ENCODE measurements around the gene RSPO3.
"Not testable (repeated sequence)": the region's sequence is repeated elsewhere in the genome, so short reads cannot be mapped to it uniquely, and the experiment has no call there.

Gene RSPO3

DNA sequence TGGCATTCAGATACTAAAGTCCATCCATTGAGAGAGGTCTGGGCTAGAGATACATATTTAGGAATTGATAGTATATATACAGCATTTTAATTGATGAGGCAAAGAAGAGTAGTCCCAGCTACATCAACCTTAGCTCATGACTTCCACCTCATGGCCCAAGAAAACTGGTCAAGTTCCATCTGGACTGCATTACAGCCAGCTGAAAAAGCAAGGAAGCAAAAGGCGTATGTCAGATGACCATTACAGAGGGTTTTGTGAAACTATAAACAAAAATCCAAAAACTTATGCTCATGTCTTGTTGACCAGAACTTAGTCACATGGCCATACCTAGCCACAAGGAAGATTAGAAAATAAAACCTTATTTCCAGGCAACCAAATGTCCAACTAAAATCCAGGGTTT is 101.4 kb downstream of the RSPO3 start:
- TF ChIP-seq, protein P1, sequence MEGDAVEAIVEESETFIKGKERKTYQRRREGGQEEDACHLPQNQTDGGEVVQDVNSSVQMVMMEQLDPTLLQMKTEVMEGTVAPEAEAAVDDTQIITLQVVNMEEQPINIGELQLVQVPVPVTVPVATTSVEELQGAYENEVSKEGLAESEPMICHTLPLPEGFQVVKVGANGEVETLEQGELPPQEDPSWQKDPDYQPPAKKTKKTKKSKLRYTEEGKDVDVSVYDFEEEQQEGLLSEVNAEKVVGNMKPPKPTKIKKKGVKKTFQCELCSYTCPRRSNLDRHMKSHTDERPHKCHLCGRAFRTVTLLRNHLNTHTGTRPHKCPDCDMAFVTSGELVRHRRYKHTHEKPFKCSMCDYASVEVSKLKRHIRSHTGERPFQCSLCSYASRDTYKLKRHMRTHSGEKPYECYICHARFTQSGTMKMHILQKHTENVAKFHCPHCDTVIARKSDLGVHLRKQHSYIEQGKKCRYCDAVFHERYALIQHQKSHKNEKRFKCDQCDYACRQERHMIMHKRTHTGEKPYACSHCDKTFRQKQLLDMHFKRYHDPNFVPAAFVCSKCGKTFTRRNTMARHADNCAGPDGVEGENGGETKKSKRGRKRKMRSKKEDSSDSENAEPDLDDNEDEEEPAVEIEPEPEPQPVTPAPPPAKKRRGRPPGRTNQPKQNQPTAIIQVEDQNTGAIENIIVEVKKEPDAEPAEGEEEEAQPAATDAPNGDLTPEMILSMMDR (conservative IDR thresholded peaks at IDR 0.05; ENCODE audit: low read depth, low read length) = no peak
- Histone ChIP-seq H3K27ac (no peak overlapping the region), H3K9ac (no peak overlapping the region), H2AFZ (ENCODE audit: low read depth) (no peak overlapping the region), H3K4me3 (IDR thresholded peaks at IDR 0.05; ENCODE audit: insufficient read depth, low read depth, low read length) (no peak overlapping the region), H3K36me3 (ENCODE audit: insufficient read depth) (no peaks in the 10 kb centered on the region), H3K27me3 (ENCODE audit: insufficient read depth, low read depth) (no peaks in the 10 kb centered on the region), H3K79me2 (ENCODE audit: insufficient read depth, low read depth) (no peaks in the 10 kb centered on the region), H4K20me1 (ENCODE audit: insufficient read depth) (no peaks in the 10 kb centered on the region), H3K4me2 (no peak overlapping the region), H3K4me1 (ENCODE audit: low read depth, poor library complexity, severe bottlenecking) (no peaks in the 10 kb centered on the region)

DNA sequence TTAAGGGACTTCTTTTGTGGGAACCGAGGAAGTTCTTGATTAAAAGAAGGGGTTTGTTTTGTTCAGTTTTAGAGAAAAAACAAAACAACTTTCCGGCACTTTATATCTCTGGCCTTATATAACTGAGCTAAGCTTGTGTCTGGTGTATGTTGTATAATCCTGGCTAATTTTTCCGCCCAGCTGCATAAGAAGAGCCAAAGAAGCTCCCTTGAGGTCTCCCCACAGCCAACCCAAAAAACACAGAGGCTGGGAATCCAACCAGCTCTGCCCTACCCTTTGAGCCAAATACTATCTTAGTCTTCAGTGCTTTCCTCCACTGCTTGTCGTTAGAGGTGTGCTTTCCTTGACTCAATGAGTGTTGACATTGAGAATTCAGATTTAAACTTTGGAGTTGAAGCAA is 102.7 kb downstream of the RSPO3 start:
- Histone ChIP-seq H3K79me2 (ENCODE audit: insufficient read depth, low read depth) (no peaks in the 10 kb centered on the region), H4K20me1 (ENCODE audit: insufficient read depth) (no peaks in the 10 kb centered on the region), H3K27me3 (ENCODE audit: insufficient read depth, low read depth) (no peaks in the 10 kb centered on the region), H3K4me2 (no peak overlapping the region), H3K9ac (no peak overlapping the region), H3K4me1 (ENCODE audit: low read depth, poor library complexity, severe bottlenecking) (no peaks in the 10 kb centered on the region), H3K27ac (no peak overlapping the region), H2AFZ (ENCODE audit: low read depth) (no peak overlapping the region), H3K4me3 (IDR thresholded peaks at IDR 0.05; ENCODE audit: insufficient read depth, low read depth, low read length) (no peak overlapping the region), H3K36me3 (ENCODE audit: insufficient read depth) (no peaks in the 10 kb centered on the region)
- TF ChIP-seq, protein P1 (conservative IDR thresholded peaks at IDR 0.05; ENCODE audit: low read depth, low read length) = no peak

DNA sequence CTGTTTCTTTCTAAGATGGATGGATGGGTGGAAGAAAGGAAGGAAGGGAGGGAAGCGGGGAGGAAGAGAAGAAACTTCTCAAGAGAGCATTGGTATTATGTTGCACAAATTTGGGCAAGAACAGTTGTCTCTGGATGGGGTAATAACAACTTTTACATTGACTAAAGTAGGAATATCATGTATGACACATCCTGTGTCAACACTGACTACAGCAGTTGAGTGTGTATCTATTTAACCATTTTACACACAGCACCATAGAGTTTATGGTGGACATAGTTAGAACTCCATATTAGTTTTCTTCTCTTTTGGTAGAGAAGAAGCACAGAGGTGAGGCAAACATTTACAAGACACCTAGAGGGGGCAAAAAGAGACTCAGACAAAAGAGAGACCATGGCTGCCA is 103.9 kb downstream of the RSPO3 start:
- H3K4me2 ChIP-seq = no peak overlapping the region
- H3K79me2 ChIP-seq (ENCODE audit: insufficient read depth, low read depth) = no peaks in the 10 kb centered on the region

DNA sequence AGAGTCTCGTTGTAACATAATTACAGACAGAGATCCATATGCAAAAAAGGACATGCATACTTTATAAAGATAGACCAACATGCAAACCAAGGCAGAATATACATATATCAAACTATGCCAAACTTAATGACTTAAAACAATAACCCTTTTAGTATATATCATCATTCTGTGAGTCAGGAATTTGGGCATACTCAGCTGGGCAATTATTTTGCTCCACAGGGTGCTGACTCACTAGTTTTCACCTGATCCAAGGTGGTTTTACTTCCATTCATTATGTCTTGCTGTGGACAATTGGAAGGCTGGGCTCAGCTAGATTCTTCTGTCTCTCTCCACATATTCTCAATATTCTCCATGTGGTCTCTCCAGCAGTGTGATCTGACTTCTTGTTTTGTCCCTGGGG is 107.0 kb downstream of the RSPO3 start:
- Histone ChIP-seq H3K4me3 (IDR thresholded peaks at IDR 0.05; ENCODE audit: insufficient read depth, low read depth, low read length) (no peak overlapping the region), H4K20me1 (ENCODE audit: insufficient read depth) (no peaks in the 10 kb centered on the region), H3K9ac (no peak overlapping the region), H3K27ac (no peak overlapping the region), H3K79me2 (ENCODE audit: insufficient read depth, low read depth) (no peaks in the 10 kb centered on the region), H3K36me3 (ENCODE audit: insufficient read depth) (no peaks in the 10 kb centered on the region), H2AFZ (ENCODE audit: low read depth) (no peak overlapping the region), H3K27me3 (ENCODE audit: insufficient read depth, low read depth) (no peaks in the 10 kb centered on the region), H3K4me1 (ENCODE audit: low read depth, poor library complexity, severe bottlenecking) (no peaks in the 10 kb centered on the region), H3K4me2 (no peak overlapping the region)
- TF ChIP-seq, protein P1 (conservative IDR thresholded peaks at IDR 0.05; ENCODE audit: low read depth, low read length) = no peak

More for the DNA sequence above, 103.9 kb downstream of the RSPO3 start:
- Histone ChIP-seq H3K27me3 (ENCODE audit: insufficient read depth, low read depth) (no peaks in the 10 kb centered on the region), H4K20me1 (ENCODE audit: insufficient read depth) (no peaks in the 10 kb centered on the region), H3K27ac (no peak overlapping the region), H3K36me3 (ENCODE audit: insufficient read depth) (no peaks in the 10 kb centered on the region), H3K9ac (no peak overlapping the region), H3K4me3 (IDR thresholded peaks at IDR 0.05; ENCODE audit: insufficient read depth, low read depth, low read length) (no peak overlapping the region), H3K4me1 (ENCODE audit: low read depth, poor library complexity, severe bottlenecking) (no peaks in the 10 kb centered on the region), H2AFZ (ENCODE audit: low read depth) (no peak overlapping the region)
- TF ChIP-seq, protein P1 (conservative IDR thresholded peaks at IDR 0.05; ENCODE audit: low read depth, low read length) = no peak

DNA sequence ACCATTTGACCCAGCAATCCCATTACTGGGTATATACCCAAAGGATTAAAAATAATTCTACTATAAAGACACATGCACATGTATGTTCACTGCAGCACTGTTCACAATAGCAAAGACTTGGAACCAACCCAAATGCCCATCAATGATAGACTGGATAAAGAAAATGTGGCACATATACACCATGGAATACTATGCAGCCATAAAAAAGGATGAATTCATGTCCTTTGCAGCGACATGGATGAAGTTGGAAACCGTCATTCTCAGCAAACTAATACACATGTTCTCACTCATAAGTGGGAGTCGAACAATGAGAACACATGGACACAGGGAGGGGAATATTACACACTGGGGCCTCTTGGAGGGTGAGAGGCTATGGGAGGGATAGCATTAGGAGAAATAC is 115.3 kb downstream of the RSPO3 start:
- not testable (repeated sequence) for H4K20me1 ChIP-seq (ENCODE audit: insufficient read depth); H3K79me2 ChIP-seq (ENCODE audit: insufficient read depth, low read depth); H3K27me3 ChIP-seq (ENCODE audit: insufficient read depth, low read depth); H3K4me1 ChIP-seq (ENCODE audit: low read depth, poor library complexity, severe bottlenecking); H3K9ac ChIP-seq; H3K4me3 ChIP-seq (IDR thresholded peaks at IDR 0.05; ENCODE audit: insufficient read depth, low read depth, low read length); H3K4me2 ChIP-seq; H3K27ac ChIP-seq; H3K36me3 ChIP-seq (ENCODE audit: insufficient read depth); H2AFZ ChIP-seq (ENCODE audit: low read depth)
